ENCODE data around the gene CES4A. TPM values are rescaled to one million over a fixed set of nuclear protein-coding genes. Genes with fewer than 3 reads are reported as not detected.

Gene CES4A
- total RNA-seq, 1 experiment from 2014 or later = 2.5 TPM

GRCh38 chr16:67013823-67014633, 25.6 kb downstream of the CES4A start:
- H3K4me2 ChIP-seq = peak overlapping the region; percentile 44; the same call in 1 of the 2 replicates
- no peak overlapping the region for H3K27ac ChIP-seq
- no TSS peak for BruUV-seq (replicated peaks)
- ChIA-PET CTCF (no interaction called here), POLR2A (ENCODE audit: unreplicated experiment) (no interaction called here)
- H3K36me3 ChIP-seq (ENCODE audit: low read depth) = no peaks in the 10 kb centered on the region
- peaks cover 6% of the 10 kb centered on the region; the same call in 1 of the 2 replicates for H3F3A ChIP-seq (ENCODE audit: insufficient read depth, low read depth)
- peaks cover 20% of the 10 kb centered on the region for H3K27me3 ChIP-seq (ENCODE audit: insufficient read depth, low read depth)
- no peak overlapping the region for H2AFZ ChIP-seq
- no peaks in the 10 kb centered on the region for H3K4me1 ChIP-seq (replicated peaks; ENCODE audit: insufficient read depth)
- H3K9me3 ChIP-seq (ENCODE audit: insufficient read depth, low read depth) = no peaks in the 10 kb centered on the region
- peak in 1 of 2 experiments; percentile 52 for DNase-seq
- H3K79me2 ChIP-seq (ENCODE audit: low read depth) = no peaks in the 10 kb centered on the region
- TF ChIP-seq EZH2 (IDR thresholded peaks at IDR 0.05; ENCODE audit: low read depth) (no peak), CTCF (conservative IDR thresholded peaks at IDR 0.05) (no peak)
- intact Hi-C loops (cut with micrococcal nuclease; ENCODE audit: unreplicated experiment) = loop anchor here (2.0 kb wide), 1 partner anchor 119 kb away; no protein-coding TSS in a partner anchor
- H3K4me3 ChIP-seq = no peak overlapping the region
- no peaks in the 10 kb centered on the region for H4K20me1 ChIP-seq (ENCODE audit: insufficient read depth)
- H3K9me2 ChIP-seq (ENCODE audit: insufficient read depth) = no peaks in the 10 kb centered on the region

GRCh38 chr16:67014634-67015312, 26.4 kb downstream of the CES4A start:
- Histone ChIP-seq H3K27ac (no peak overlapping the region), H3K36me3 (ENCODE audit: low read depth) (no peaks in the 10 kb centered on the region), H4K20me1 (ENCODE audit: insufficient read depth) (no peaks in the 10 kb centered on the region), H3K4me1 (replicated peaks; ENCODE audit: insufficient read depth) (no peaks in the 10 kb centered on the region), H3K4me2 (no peak overlapping the region), H3K9me3 (ENCODE audit: insufficient read depth, low read depth) (no peaks in the 10 kb centered on the region), H3K27me3 (ENCODE audit: insufficient read depth, low read depth) (peaks cover 20% of the 10 kb centered on the region), H3K9me2 (ENCODE audit: insufficient read depth) (no peaks in the 10 kb centered on the region), H3K4me3 (no peak overlapping the region), H3F3A (ENCODE audit: insufficient read depth, low read depth) (peaks cover 6% of the 10 kb centered on the region; the same call in 1 of the 2 replicates), H3K79me2 (ENCODE audit: low read depth) (no peaks in the 10 kb centered on the region), H2AFZ (no peak overlapping the region)
- CTCF ChIA-PET = no interaction called here
- no peak for DNase-seq
- TF ChIP-seq CTCF (conservative IDR thresholded peaks at IDR 0.05) (0 out of 2 replicates have a peak, but pooled peaks have one; percentile 41), EZH2 (IDR thresholded peaks at IDR 0.05; ENCODE audit: low read depth) (no peak)
- POLR2A ChIA-PET (ENCODE audit: unreplicated experiment) = no interaction called here
- intact Hi-C loops (cut with micrococcal nuclease; ENCODE audit: unreplicated experiment) = loop anchor here (1.0 to 5.0 kb wide), 5 partner anchors 37 to 453 kb away; partner anchors contain the start of gene NOL3
- BruUV-seq (replicated peaks) = no TSS peak

GRCh38 chr16:67015313-67015731, 26.9 kb downstream of the CES4A start:
- peak in 1 of 2 experiments; percentile 37 for DNase-seq
- Histone ChIP-seq H3K36me3 (ENCODE audit: low read depth) (no peaks in the 10 kb centered on the region), H3K79me2 (ENCODE audit: low read depth) (no peaks in the 10 kb centered on the region), H3K4me1 (replicated peaks; ENCODE audit: insufficient read depth) (no peaks in the 10 kb centered on the region), H3K27ac (no peak overlapping the region), H4K20me1 (ENCODE audit: insufficient read depth) (no peaks in the 10 kb centered on the region), H3K4me3 (no peak overlapping the region), H3F3A (ENCODE audit: insufficient read depth, low read depth) (peaks cover 6% of the 10 kb centered on the region; the same call in 1 of the 2 replicates), H2AFZ (no peak overlapping the region), H3K9me3 (ENCODE audit: insufficient read depth, low read depth) (no peaks in the 10 kb centered on the region), H3K9me2 (ENCODE audit: insufficient read depth) (no peaks in the 10 kb centered on the region), H3K27me3 (ENCODE audit: insufficient read depth, low read depth) (peaks cover 20% of the 10 kb centered on the region), H3K4me2 (no peak overlapping the region)
- POLR2A ChIA-PET (ENCODE audit: unreplicated experiment) = no interaction called here
- TF ChIP-seq CTCF (conservative IDR thresholded peaks at IDR 0.05) = peak; percentile 14; the same call in 1 of the 2 replicates
- TF ChIP-seq EZH2 (IDR thresholded peaks at IDR 0.05; ENCODE audit: low read depth) = no peak
- CTCF ChIA-PET = interaction anchor here (0.6 kb wide), 1 partner anchor 61 kb away, joined by 9 read pairs; no protein-coding TSS in a partner anchor
- intact Hi-C loops (cut with micrococcal nuclease; ENCODE audit: unreplicated experiment) = loop anchor here (1.0 to 5.0 kb wide), 5 partner anchors 38 to 452 kb away; partner anchors contain the start of gene NOL3
- BruUV-seq (replicated peaks) = no TSS peak
